Choroid plexus epithelial cell (primary cell): ENCODE results near the gene XRCC5.
A peak's percentile ranks its signal among the peaks of the same experiment; 100 is the strongest.

Experiments used
- DNase-seq: peaks from one replicate; pipeline ENCODE4 v3.0.0-alpha.2; 2010; ENCODE audit warnings: low read depth
- H3K4me3 ChIP-seq: 2 replicates; pipeline ENCODE4 v1.5.1; 2011; ENCODE audit warnings: low read depth, mild to moderate bottlenecking, control low read depth, low read length, moderate library complexity
- CTCF ChIP-seq: conservative IDR thresholded peaks from 2 replicates; pipeline ENCODE4 v1.5.1; 2011; ENCODE audit warnings: low read depth, mild to moderate bottlenecking, control low read depth, inconsistent platforms, low read length, moderate library complexity

Gene XRCC5

GRCh38 chr2:216221811-216222210 is 112.7 kb downstream of the XRCC5 start:
- peak; percentile 48 for DNase-seq
- TF ChIP-seq CTCF = no peak
- no peak overlapping the region for H3K4me3 ChIP-seq

- DNase-seq = peak; percentile 58
- TF ChIP-seq CTCF = peak; percentile 68
- no peak overlapping the region for H3K4me3 ChIP-seq
Measured at GRCh38 chr2:216222650-216223352, 113.7 kb downstream of the XRCC5 start.

DNA sequence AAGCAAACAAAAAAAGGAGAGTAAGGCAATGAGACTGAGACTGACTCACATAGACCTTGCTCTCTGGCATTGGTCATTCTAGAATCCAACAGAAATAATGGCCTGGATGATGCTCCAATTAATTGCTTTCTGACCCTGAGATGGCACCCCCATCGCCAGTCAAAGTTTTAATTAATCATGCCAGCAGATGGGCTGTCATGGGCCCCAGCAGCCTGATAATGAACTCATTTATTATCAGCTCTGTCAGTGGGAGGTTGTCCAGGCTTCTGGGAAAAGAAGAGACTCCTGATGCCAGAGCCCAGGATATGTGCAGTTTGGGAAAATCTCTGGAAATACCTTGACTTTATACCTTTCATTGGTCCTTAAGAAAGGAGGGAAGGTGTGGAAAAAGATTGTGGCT is 115.2 kb downstream of the XRCC5 start:
- no peak for TF ChIP-seq CTCF
- no peak overlapping the region for H3K4me3 ChIP-seq
- DNase-seq = no peak

- H3K4me3 ChIP-seq = no peak overlapping the region
- no peak for DNase-seq
- no peak for TF ChIP-seq CTCF
Measured at GRCh38 chr2:216229277-216229914, 120.2 kb downstream of the XRCC5 start.

GRCh38 chr2:216231867-216232266 is 122.7 kb downstream of the XRCC5 start:
- no peak overlapping the region for H3K4me3 ChIP-seq
- no peak for TF ChIP-seq CTCF
- DNase-seq = no peak

- no peak overlapping the region for H3K4me3 ChIP-seq
- no peak for DNase-seq
- no peak for TF ChIP-seq CTCF
Measured at GRCh38 chr2:216232721-216233120, 123.6 kb downstream of the XRCC5 start.
